Endothelial cell of umbilical vein (primary cell): ENCODE measurements around the gene EXOC6B. TPM values are rescaled to one million over a fixed set of nuclear protein-coding genes. Genes with fewer than 3 reads are reported as not detected.

ENCODE experiments used
- BruUV-seq: library from RNA; stranded (reverse); fragments of 400-500 nt; replicated peaks from 2 replicates; lab custom pipeline; 2021; lab: Mats Ljungman, UMichigan
- CTCF ChIA-PET: fragments of 300-600, 350-600 bp; sonication (Branson Sonifier 250); formaldehyde crosslinking; loops from one replicate; lab custom pipeline; 2021; ENCODE audit warnings: antibody characterized with exemption, inconsistent platforms; lab: Charles Lee
- POLR2A ChIA-PET: fragments of 300-600, 350-600 bp; sonication (Branson Sonifier 250); formaldehyde crosslinking; loops from one replicate; lab custom pipeline; 2021; ENCODE audit warnings: antibody characterized with exemption, inconsistent platforms; lab: Charles Lee
- DNase-seq: peaks from one replicate; pipeline ENCODE4 v3.0.0-alpha.2; 2011; ENCODE audit warnings: low read depth, low spot score
- FAIRE-seq: peaks from 2 replicates; lab custom pipeline; 2011; peaks lifted over from hg19 to GRCh38; lab: Jason Lieb, UNC
- H2AFZ ChIP-seq: 2 replicates; pipeline ENCODE4 v1.6.0; 2012; ENCODE audit warnings: low read depth, low read length, control low read depth, inconsistent platforms
- H3K27ac ChIP-seq: 2 replicates; pipeline ENCODE4 v1.5.1; 2011; ENCODE audit warnings: low read depth, mild to moderate bottlenecking, control low read depth, low read length, moderate library complexity; ENCODE audit not compliant: insufficient read depth
- H3K27me3 ChIP-seq, 2 experiments: 2 replicates each; pipeline versions ENCODE4 v1.6.0 to v1.6.1; 2011; ENCODE audit warnings: low read length in 2 of 2, mixed read lengths in 1 of 2; ENCODE audit not compliant: control insufficient read depth in 2 of 2, insufficient read depth in 2 of 2
- H3K36me3 ChIP-seq, 2 experiments: 2 replicates in 1 of 2; 3 replicates in 1 of 2; pipeline ENCODE4 v1.5.1; 2011; ENCODE audit warnings: low read length in 2 of 2, mild to moderate bottlenecking in 1 of 2, moderate library complexity in 1 of 2; ENCODE audit not compliant: control insufficient read depth in 2 of 2, insufficient read depth in 2 of 2; ENCODE audit errors: extremely low read depth in 1 of 2
- H3K4me1 ChIP-seq: 3 replicates; pipeline ENCODE4 v1.5.1; 2011; ENCODE audit warnings: mild to moderate bottlenecking, low read length; ENCODE audit not compliant: control insufficient read depth, insufficient read depth; ENCODE audit errors: extremely low read depth
- H3K4me2 ChIP-seq: 2 replicates; pipeline ENCODE4 v1.6.1; 2011; ENCODE audit warnings: low read length, control low read depth, mixed read lengths; ENCODE audit not compliant: insufficient read depth
- H3K4me3 ChIP-seq, 3 experiments: fragments of 200-600 bp in 1 of 3; sonication (generic), shearing (Covaris generic) in 1 of 3; replicated peaks in 1 of 3; 2 replicates each; pipeline ENCODE4 v1.5.1; 2011 to 2016; ENCODE audit warnings: control low read depth in 3 of 3, low read length in 3 of 3, mild to moderate bottlenecking in 2 of 3, inconsistent platforms in 1 of 3, low read depth in 1 of 3, moderate library complexity in 1 of 3; ENCODE audit not compliant: insufficient read depth in 1 of 3
- H3K79me2 ChIP-seq: 2 replicates; pipeline ENCODE4 v1.6.0; 2012; ENCODE audit warnings: low read length, inconsistent platforms; ENCODE audit not compliant: control insufficient read depth, insufficient read depth
- H3K9ac ChIP-seq: replicated peaks from 2 replicates; pipeline ENCODE3; 2011; ENCODE audit warnings: low read length, control low read depth; ENCODE audit not compliant: insufficient read depth; ENCODE audit errors: extremely low read depth
- H3K9me1 ChIP-seq: replicated peaks from 3 replicates; pipeline ENCODE4 v1.6.0; 2011; ENCODE audit warnings: mild to moderate bottlenecking, low read length; ENCODE audit not compliant: control insufficient read depth, insufficient read depth; ENCODE audit errors: extremely low read depth
- H3K9me3 ChIP-seq: replicated peaks from 2 replicates; pipeline ENCODE4 v1.5.1; 2012; ENCODE audit warnings: low read length, inconsistent platforms; ENCODE audit not compliant: control insufficient read depth, insufficient read depth
- H4K20me1 ChIP-seq: replicated peaks from 2 replicates; pipeline ENCODE3; 2011; ENCODE audit warnings: mild to moderate bottlenecking, low read length; ENCODE audit not compliant: control insufficient read depth, insufficient read depth; ENCODE audit errors: extremely low read depth
- CTCF ChIP-seq, 2 donors: IDR thresholded peaks; 1 replicate in 1 of 2; 2 replicates in 1 of 2; pipeline ENCODE4 v1.5.1; 2011; ENCODE audit warnings: low read length in 2 of 2, mild to moderate bottlenecking in 2 of 2, moderate library complexity in 2 of 2, control low read depth in 1 of 2, inconsistent platforms in 1 of 2, low read depth in 1 of 2; ENCODE audit not compliant: insufficient read depth in 1 of 2; ENCODE audit errors: extremely low read depth in 1 of 2
- EZH2 ChIP-seq: IDR thresholded peaks from 2 replicates; pipeline ENCODE4 v1.6.1; 2012; ENCODE audit warnings: borderline replicate concordance, low read depth, mild to moderate bottlenecking, moderate library complexity, low read length, inconsistent platforms; ENCODE audit not compliant: severe bottlenecking
- MAX ChIP-seq: IDR thresholded peaks from 2 replicates; pipeline ENCODE4 v1.6.1; 2011; ENCODE audit not compliant: insufficient read depth, insufficient read length
- POLR2AphosphoS5 ChIP-seq: IDR thresholded peaks from 2 replicates; pipeline ENCODE4 v1.6.1; 2012; ENCODE audit warnings: low read depth, mild to moderate bottlenecking, control low read depth, low read length, moderate library complexity; ENCODE audit not compliant: insufficient read depth
- dilution Hi-C: fragments of 300-500 bp; cut with MboI; formaldehyde crosslinking; loops from one replicate; pipeline ENCODE4 v1.15.0; 2019; ENCODE audit warnings: low sequenced_read_pairs; ENCODE audit not compliant: extremely low pct_ligation_motif_present
- intact Hi-C: fragments of 100-400 bp; cut with micrococcal nuclease; formaldehyde crosslinking; loops from one replicate; pipeline ENCODE4 v1.10.0; 2022
- polyA plus RNA-seq, 4 experiments: library from polyadenylated mRNA; depleted of rRNA in 3 of 4; stranded (reverse) in 3 of 4; unstranded in 1 of 4; fragments of >200 nt; gene quantifications; 2 replicates each; pipeline versions ENCODE4 v1.2.1 to v1.2.3, GENCODE V29; 2011 to 2012; ENCODE audit warnings: missing spikeins in 1 of 4
- total RNA-seq: library from RNA; stranded (reverse); gene quantifications from 2 replicates; pipeline ENCODE4 v1.2.3, GENCODE V29; 2021

The EXOC6B gene
- total and polyA plus RNA-seq, 2 donors (not counting 3 experiments of a cell fraction or from before 2014, with no cell fraction given) = 10.8 to 34.8 TPM

GRCh38 chr2:72326759-72327158 lies 499.1 kb downstream of the EXOC6B start:
- Histone ChIP-seq H3K9ac (no peak overlapping the region), H3K36me3 (no peaks in the 10 kb centered on the region), H4K20me1 (no peaks in the 10 kb centered on the region), H3K27ac (no peak overlapping the region), H2AFZ (no peak overlapping the region), H3K4me1 (no peaks in the 10 kb centered on the region), H3K9me1 (no peaks in the 10 kb centered on the region), H3K79me2 (no peaks in the 10 kb centered on the region), H3K4me3 (no peak overlapping the region), H3K4me2 (no peak overlapping the region), H3K9me3 (no peaks in the 10 kb centered on the region), H3K27me3 (no peaks in the 10 kb centered on the region)
- ChIA-PET CTCF (interaction anchor here (1.1 kb wide), 1 partner anchor 53 kb away, joined by 3 read pairs; no protein-coding TSS in a partner anchor), POLR2A (no interaction called here)
- dilution Hi-C loops (no loop called here), intact Hi-C loops (loop anchor here (10.0 kb wide), 1 partner anchor 248 kb away; no protein-coding TSS in a partner anchor)
- no TSS peak for BruUV-seq
- FAIRE-seq (no peak), DNase-seq (no peak)
- TF ChIP-seq EZH2 = no peak
- no peak for TF ChIP-seq POLR2AphosphoS5

- Histone ChIP-seq H3K9me3 (no peaks in the 10 kb centered on the region), H3K9ac (no peak overlapping the region), H2AFZ (no peak overlapping the region), H3K79me2 (no peaks in the 10 kb centered on the region), H3K4me1 (no peaks in the 10 kb centered on the region), H3K27ac (no peak overlapping the region), H3K9me1 (no peaks in the 10 kb centered on the region), H3K4me2 (no peak overlapping the region), H4K20me1 (no peaks in the 10 kb centered on the region), H3K27me3 (no peaks in the 10 kb centered on the region), H3K36me3 (no peaks in the 10 kb centered on the region), H3K4me3 (no peak overlapping the region)
- dilution Hi-C loops = no loop called here
- ChIA-PET POLR2A (no interaction called here), CTCF (interaction anchor here (0.8 to 2.8 kb wide), 18 partner anchors 10 to 402 kb away, joined by 3 to 19 read pairs (median 4); no protein-coding TSS in a partner anchor)
- intact Hi-C loops = loop anchor here (10.0 kb wide), 1 partner anchor 249 kb away; no protein-coding TSS in a partner anchor
- no TSS peak for BruUV-seq
- peak; percentile 40 for FAIRE-seq
- TF ChIP-seq MAX (no peak), CTCF (IDR thresholded peaks at IDR 0.05; ENCODE audit: extremely low read depth in 1 of 2, insufficient read depth in 1 of 2, low read depth in 1 of 2, low read length in 2 of 2) (peak; percentile 53 to 70)
- peak; percentile 36 for DNase-seq
Observed at GRCh38 chr2:72325592-72326422, 500.0 kb downstream of the EXOC6B start.
